ENCODE results near the gene LRR1.
A peak's percentile ranks its signal among the peaks of the same experiment; 100 is the strongest.

LRR1 gene, protein sequence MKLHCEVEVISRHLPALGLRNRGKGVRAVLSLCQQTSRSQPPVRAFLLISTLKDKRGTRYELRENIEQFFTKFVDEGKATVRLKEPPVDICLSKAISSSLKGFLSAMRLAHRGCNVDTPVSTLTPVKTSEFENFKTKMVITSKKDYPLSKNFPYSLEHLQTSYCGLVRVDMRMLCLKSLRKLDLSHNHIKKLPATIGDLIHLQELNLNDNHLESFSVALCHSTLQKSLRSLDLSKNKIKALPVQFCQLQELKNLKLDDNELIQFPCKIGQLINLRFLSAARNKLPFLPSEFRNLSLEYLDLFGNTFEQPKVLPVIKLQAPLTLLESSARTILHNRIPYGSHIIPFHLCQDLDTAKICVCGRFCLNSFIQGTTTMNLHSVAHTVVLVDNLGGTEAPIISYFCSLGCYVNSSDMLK

DNA sequence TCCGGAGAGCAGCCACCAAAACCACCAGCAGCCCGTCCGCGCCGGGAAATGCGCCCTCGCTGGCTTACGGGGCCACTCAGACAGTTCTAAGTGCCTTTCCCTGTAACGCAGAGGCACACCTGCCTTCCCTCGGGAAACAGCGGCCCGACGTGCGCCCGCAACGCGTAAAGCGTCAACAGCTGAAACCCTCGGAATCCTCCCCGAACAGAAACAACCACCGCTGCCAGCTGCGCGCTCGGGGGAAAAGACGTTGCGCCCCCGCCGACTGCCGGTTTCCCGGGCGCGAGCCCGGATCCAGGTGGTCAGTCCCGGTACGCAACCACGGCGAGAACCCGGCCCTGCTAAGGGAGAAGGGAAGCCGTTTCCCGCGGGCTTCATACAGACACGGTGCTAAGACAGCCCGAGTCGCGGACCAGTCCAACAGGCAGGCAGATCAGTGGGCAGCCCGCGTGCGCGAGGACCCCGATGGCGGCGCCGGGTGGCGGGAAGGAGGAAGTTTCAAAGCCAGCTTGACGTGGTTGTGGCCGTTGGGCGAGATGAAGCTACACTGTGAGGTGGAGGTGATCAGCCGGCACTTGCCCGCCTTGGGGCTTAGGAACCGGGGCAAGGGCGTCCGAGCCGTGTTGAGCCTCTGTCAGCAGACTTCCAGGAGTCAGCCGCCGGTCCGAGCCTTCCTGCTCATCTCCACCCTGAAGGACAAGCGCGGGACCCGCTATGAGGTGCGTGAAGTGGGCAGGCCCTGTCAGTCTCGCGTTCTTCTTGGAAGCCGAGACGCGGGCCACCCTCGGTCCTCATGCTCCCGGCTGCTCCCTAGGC is at the start of gene LRR1:
Gene LRR1 (plus strand): TSS at position 456 of the 816 bp plus-strand sequence. CDS start 81 bp downstream, at position 537.
- H3K36me3 Mint-ChIP-seq (ENCODE audit: low read depth): peaks cover 28% of the 10 kb centered on the region
- H3K9me3 Mint-ChIP-seq: no peaks in the 10 kb centered on the region
- H3K27ac Mint-ChIP-seq: peak within 1 kb of the TSS; percentile 96
- peaks cover 33% of the 10 kb centered on the region for H3K4me1 Mint-ChIP-seq (ENCODE audit: low read depth)
- H3K27me3 Mint-ChIP-seq: no peaks in the 10 kb centered on the region
- H3K4me3 Mint-ChIP-seq: peak within 1 kb of the TSS; percentile 98

DNA sequence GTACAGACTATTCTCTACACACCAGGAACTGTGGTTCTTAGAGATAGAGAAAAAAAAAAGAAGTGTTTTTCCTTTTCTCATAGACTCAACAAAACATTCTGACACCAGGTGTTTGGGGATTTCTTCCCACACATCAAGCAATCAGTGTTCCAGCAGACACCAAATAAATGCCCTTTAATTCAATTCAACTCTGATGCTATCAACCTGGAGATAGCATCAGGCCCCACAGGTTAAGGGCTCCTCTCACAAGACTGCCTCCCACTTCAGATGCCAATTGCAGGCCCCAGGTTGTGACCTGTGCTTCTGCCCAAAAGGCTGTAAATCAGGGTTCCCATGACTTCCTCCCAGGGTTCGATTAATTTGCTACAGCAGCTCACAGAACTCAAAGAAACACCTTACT is 49.3 kb upstream of the LRR1 start:
- Mint-ChIP-seq H3K27ac (no peak overlapping the region), H3K9me3 (no peaks in the 10 kb centered on the region), H3K4me3 (no peak overlapping the region), H3K27me3 (peaks cover 4% of the 10 kb centered on the region), H3K4me1 (ENCODE audit: low read depth) (no peaks in the 10 kb centered on the region), H3K36me3 (ENCODE audit: low read depth) (no peaks in the 10 kb centered on the region)

DNA sequence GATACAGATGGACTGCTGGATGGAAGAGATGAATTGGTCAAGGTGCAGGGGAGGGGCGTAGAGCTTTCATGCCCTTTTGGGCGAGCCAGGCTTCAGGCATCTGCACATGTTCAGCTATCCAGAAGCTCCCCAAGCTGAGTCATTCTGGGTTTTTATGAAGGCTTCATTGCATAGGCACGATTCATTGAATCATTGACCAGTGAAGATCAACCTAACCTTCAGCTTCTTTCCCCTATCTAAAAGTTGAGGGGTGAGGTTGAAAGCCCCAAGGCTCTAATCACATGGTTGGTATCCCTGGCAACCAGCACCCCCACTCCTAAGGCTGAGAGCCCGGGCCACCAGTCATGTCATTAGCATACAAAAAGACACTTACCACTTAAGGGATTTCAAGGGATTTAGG is 48.9 kb upstream of the LRR1 start:
- Mint-ChIP-seq H3K4me3 (no peak overlapping the region), H3K36me3 (ENCODE audit: low read depth) (no peaks in the 10 kb centered on the region), H3K9me3 (no peaks in the 10 kb centered on the region), H3K4me1 (ENCODE audit: low read depth) (no peaks in the 10 kb centered on the region), H3K27me3 (peaks cover 4% of the 10 kb centered on the region), H3K27ac (no peak overlapping the region)

DNA sequence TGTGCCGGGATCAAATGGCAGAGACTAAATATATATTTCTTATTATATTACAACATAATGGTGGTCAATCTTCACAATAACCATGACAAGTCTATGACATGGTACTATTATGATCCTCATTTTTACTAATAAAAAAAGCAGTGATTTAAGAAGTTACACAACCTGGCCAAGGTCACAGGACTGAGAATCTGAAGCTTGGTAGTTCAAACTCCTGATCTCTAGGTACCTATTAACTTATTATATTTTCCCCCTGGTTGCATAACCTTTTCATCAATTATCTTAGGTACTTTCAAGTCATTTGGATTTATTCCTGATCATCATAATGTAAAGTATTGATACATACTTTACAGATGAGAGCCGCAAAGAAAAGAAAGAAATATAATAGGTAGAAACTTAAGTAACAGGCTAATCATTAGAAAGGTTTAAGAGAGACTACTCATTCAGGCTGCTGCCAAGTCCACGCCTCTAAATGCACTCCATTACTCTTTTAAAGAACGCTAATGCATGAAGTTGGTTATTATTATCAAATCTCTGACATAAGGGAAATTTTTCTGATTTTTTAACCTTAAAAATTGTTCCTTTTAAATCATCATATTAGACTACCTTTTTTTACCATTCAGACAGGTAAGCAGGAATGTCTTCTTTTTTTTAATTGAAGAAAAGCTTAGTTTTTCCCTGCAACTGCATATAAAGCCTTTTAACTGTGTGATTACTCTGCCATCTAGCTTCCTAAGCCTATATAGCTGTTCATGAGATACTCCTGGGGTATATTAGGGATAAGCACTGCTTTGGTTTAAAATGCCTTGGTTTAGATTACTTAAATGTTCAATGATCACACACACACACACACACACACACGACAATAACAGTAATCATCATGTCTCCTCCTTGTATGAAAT is 48.2 kb upstream of the LRR1 start:
- Mint-ChIP-seq H3K27me3 (peaks cover 4% of the 10 kb centered on the region), H3K4me3 (no peak overlapping the region), H3K4me1 (ENCODE audit: low read depth) (no peaks in the 10 kb centered on the region), H3K36me3 (ENCODE audit: low read depth) (no peaks in the 10 kb centered on the region), H3K9me3 (no peaks in the 10 kb centered on the region), H3K27ac (no peak overlapping the region)

DNA sequence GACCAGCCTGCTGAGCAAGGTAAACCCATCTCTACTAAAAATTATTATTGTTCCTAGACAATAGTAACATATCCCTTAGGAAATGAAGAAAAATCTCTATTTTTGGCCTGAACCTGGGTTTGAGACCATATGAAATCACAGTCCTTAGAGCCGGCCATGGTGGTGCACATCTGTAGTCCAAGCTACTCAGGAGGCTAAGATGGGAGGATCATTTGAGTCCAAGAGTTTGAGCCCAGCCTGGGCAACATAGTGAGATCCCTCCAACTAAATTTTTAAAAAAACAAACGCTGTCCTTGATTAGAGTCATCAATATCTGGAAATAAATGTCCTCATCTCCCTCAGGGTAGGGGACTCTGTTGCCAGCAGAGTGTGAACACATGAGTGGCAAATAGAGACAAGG is 47.2 kb upstream of the LRR1 start:
- H3K4me3 Mint-ChIP-seq: no peak overlapping the region

DNA sequence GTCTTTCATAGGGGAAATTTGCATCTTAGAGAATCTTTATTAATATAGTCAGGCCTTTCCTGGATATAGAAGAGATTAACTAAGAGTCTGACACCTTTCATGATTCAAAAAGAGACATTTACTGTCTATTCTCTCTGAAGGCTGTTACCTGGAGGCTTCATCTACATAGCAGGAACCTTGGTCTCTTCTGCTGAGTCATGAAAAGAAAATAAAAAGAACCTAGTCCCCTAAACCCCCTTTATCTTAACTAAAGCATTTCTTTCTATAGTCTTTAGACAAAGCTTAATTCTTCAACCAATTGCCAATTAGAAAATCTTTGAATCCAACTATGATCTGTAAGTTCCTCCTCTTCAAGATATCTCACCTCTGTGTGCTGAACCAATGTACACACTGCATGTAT is 45.6 kb upstream of the LRR1 start:
- H3K27me3 Mint-ChIP-seq: peaks cover 4% of the 10 kb centered on the region
- H3K9me3 Mint-ChIP-seq: no peaks in the 10 kb centered on the region
- H3K4me3 Mint-ChIP-seq: no peak overlapping the region
- H3K4me1 Mint-ChIP-seq (ENCODE audit: low read depth): no peaks in the 10 kb centered on the region
- no peaks in the 10 kb centered on the region for H3K36me3 Mint-ChIP-seq (ENCODE audit: low read depth)
- H3K27ac Mint-ChIP-seq: no peak overlapping the region

More for the DNA sequence above, 47.2 kb upstream of the LRR1 start:
- Mint-ChIP-seq H3K4me1 (ENCODE audit: low read depth) (no peaks in the 10 kb centered on the region), H3K36me3 (ENCODE audit: low read depth) (no peaks in the 10 kb centered on the region), H3K27me3 (peaks cover 4% of the 10 kb centered on the region), H3K27ac (no peak overlapping the region), H3K9me3 (no peaks in the 10 kb centered on the region)

DNA sequence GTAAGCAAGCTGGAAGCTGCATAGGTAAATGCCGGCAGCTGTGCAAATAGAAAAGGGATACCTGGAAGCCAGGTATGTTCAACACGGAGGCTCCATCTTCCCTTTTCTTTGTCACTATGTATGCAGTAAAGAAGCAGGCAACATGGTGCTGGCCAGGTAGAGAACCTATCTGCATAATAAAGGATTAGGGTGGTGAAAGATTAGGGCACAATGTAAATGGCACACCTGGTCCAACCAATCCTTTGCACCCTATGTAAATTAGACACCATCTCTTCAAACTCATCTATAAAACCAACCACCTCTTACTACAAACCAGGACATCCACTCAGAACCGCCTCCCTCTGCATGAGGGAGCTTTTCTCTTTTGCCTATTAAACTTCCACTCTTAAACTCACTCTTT is 44.8 kb upstream of the LRR1 start:
- Mint-ChIP-seq H3K27me3 (peaks cover 4% of the 10 kb centered on the region), H3K9me3 (no peaks in the 10 kb centered on the region), H3K36me3 (ENCODE audit: low read depth) (no peaks in the 10 kb centered on the region), H3K27ac (no peak overlapping the region), H3K4me3 (no peak overlapping the region), H3K4me1 (ENCODE audit: low read depth) (no peaks in the 10 kb centered on the region)

DNA sequence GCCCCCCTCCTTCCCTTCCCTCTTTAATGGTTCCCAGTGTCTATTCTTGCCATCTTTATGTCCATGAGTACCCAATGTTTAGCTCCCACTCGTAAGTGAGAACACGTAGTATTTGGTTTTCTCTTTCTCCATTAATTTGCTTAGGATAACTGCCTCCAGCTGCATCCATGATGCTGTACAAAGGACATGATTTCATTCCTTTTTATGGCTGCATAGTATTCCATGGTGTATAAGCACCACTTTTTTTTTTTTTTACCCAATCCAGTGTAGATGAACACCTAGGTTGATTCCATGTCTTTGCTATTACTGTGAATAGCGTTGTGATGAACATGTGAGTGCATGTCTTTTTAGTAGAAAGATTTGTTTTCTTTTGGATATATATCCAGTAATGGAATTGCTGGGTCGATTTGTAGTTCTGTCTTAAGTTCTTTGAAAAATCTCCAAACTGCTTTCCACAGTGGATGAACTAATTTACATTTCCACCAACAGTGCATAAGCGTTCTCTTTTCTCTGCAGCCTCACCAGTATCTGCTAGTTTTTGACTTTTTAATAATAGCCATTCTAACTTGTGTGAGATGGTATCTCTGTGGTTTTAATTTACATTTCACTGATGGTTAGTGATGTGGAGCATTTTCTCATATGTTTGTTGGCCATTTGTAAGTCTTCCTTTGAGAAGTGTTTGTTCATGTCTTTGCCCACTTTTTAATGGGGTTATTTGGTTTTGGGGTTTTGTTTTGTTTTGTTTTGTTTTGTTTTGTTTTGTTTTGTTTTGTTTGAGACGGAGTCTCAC is 38.6 kb upstream of the LRR1 start:
- no peak overlapping the region for H3K4me3 Mint-ChIP-seq
- no peaks in the 10 kb centered on the region for H3K27me3 Mint-ChIP-seq
- H3K9me3 Mint-ChIP-seq: peaks cover 3% of the 10 kb centered on the region
- H3K27ac Mint-ChIP-seq: no peak overlapping the region
- H3K36me3 Mint-ChIP-seq (ENCODE audit: low read depth): no peaks in the 10 kb centered on the region
- no peaks in the 10 kb centered on the region for H3K4me1 Mint-ChIP-seq (ENCODE audit: low read depth)

DNA sequence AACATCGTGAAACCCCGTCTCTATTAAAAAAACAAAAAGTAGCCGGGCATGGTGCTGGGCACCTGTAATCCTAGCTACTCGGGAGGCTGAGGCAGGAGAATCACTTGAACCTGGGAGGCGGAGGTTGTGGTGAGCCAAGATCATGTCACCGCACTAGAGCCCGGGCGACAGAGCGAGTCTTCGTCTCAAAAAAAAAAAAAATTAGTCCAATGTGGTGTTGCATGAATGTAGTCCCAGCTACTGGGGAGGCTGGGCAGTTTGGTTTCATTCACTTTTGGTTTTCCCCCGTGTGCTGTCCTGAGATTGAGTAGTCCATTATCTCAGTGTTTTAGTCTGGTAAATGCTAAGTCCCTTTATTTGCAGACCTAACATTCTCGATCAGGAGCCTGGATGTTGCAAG is 32.0 kb upstream of the LRR1 start:
- H3K9me3 Mint-ChIP-seq: no peaks in the 10 kb centered on the region
- H3K4me3 Mint-ChIP-seq: no peak overlapping the region
- no peaks in the 10 kb centered on the region for H3K4me1 Mint-ChIP-seq (ENCODE audit: low read depth)
- H3K27me3 Mint-ChIP-seq: no peaks in the 10 kb centered on the region
- H3K27ac Mint-ChIP-seq: no peak overlapping the region
- peaks cover 16% of the 10 kb centered on the region for H3K36me3 Mint-ChIP-seq (ENCODE audit: low read depth)

DNA sequence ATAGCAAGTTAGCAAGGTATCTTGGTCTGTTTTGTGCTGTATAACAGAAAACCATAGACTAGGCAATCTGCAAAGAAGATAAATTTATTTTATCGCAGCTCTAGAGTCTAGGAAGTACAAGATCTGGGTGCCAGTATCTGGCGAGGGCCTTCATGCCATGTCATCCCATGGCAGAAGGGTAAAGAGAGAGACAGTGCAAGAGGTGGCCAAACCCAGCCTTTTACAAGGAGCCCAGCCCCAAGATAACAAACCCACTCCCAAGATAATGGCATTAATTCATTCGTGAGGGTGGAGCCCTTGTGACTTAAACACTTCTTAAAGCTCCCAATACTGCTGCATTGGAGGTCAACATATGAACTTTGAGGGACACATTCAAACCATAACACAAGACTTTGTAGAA is 29.5 kb upstream of the LRR1 start:
- Mint-ChIP-seq H3K27me3 (no peaks in the 10 kb centered on the region), H3K4me1 (ENCODE audit: low read depth) (no peaks in the 10 kb centered on the region), H3K27ac (no peak overlapping the region), H3K9me3 (no peaks in the 10 kb centered on the region), H3K36me3 (ENCODE audit: low read depth) (peaks cover 41% of the 10 kb centered on the region), H3K4me3 (no peak overlapping the region)

DNA sequence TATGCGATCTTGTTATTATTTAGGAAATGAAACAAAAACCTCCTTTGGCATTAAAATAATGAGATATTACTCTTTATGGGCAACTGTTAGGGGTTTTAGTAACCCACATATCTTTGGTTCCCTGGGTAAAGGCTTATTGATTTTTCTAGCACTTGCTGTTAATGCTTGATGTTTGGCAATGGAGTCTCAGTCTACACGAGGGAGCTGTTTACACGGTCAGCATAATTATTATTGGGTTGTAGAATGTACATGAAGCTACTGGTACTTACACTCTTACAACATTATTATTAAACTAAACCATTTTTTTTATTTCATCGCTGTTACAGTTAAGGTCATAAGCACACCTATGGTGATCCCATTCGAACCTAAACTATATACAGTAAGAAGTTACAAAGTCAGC is 24.7 kb upstream of the LRR1 start:
- Mint-ChIP-seq H3K9me3 (no peaks in the 10 kb centered on the region), H3K4me3 (no peak overlapping the region), H3K27ac (no peak overlapping the region), H3K4me1 (ENCODE audit: low read depth) (peaks cover 20% of the 10 kb centered on the region), H3K36me3 (ENCODE audit: low read depth) (peaks cover 71% of the 10 kb centered on the region), H3K27me3 (no peaks in the 10 kb centered on the region)

DNA sequence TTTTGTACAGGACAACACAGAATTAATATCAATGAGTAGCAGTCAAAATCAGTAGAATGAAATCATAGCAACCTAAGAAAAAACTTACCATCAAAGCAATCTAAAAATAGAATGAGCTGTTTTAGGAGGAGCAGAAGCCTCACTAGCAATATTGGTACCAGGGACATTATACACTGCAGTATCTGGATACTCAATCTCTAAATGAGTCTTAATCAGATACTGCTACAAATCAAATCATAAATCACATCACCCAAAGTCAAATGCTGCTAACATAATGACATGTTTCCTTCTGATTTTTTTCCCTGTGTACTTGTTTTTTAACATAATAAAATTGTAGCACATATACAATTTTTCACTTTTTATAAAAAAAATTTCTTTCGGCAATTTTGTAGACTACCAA is 20.6 kb upstream of the LRR1 start:
- Mint-ChIP-seq H3K36me3 (ENCODE audit: low read depth) (peaks cover 69% of the 10 kb centered on the region), H3K27me3 (no peaks in the 10 kb centered on the region), H3K9me3 (no peaks in the 10 kb centered on the region), H3K27ac (no peak overlapping the region), H3K4me3 (no peak overlapping the region), H3K4me1 (ENCODE audit: low read depth) (peaks cover 54% of the 10 kb centered on the region)

DNA sequence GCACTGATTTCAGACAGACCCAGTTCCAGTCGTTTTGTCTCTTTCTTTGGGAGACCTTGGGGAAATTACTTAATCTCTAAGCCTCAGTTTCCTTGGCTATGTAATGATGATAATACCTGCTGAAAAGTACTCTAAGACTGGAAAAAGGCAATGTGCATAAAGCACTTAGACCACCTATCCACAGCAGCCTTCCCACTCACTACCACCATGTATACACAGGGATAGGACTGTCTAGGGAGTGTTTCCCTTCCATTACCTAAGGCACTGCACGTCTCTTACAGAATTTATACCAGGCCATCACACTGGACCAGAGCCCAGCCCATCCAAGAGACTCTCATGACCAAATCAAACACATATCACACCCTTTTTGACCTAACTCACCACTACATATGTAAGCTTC is 18.9 kb upstream of the LRR1 start:
- no peak overlapping the region for H3K4me3 Mint-ChIP-seq
- H3K4me1 Mint-ChIP-seq (ENCODE audit: low read depth): peaks cover 63% of the 10 kb centered on the region
- no peaks in the 10 kb centered on the region for H3K9me3 Mint-ChIP-seq
- peak overlapping the region; percentile 22 for H3K27ac Mint-ChIP-seq
- H3K36me3 Mint-ChIP-seq (ENCODE audit: low read depth): peaks cover 69% of the 10 kb centered on the region
- no peaks in the 10 kb centered on the region for H3K27me3 Mint-ChIP-seq
